A673 (cell line): ENCODE data around the gene UBALD2. TPM values are rescaled to one million over a fixed set of nuclear protein-coding genes. Genes with fewer than 3 reads are reported as not detected.
"Not testable (repeated sequence)": the region's sequence is repeated elsewhere in the genome, so short reads cannot be mapped to it uniquely, and the experiment has no call there.

ENCODE experiments used
- BruUV-seq: library from RNA; stranded (reverse); fragments of 400-500 nt; replicated peaks from 2 replicates; lab custom pipeline; 2021; lab: Mats Ljungman, UMichigan
- CTCF ChIA-PET: fragments of 300-600 bp; sonication (Branson Sonifier 250); formaldehyde crosslinking; loops from one replicate; lab custom pipeline; 2022; ENCODE audit warnings: antibody characterized with exemption; lab: Charles Lee
- POLR2A ChIA-PET: fragments of 300-600 bp; sonication (Branson Sonifier 250); formaldehyde crosslinking; loops from one replicate; lab custom pipeline; 2022; ENCODE audit warnings: antibody characterized with exemption; ENCODE audit not compliant: low non-redundant PET; lab: Charles Lee
- DNase-seq: peaks from one replicate; pipeline ENCODE4 v3.0.0-alpha.2; 2015; ENCODE audit warnings: low spot score
- H3K27ac ChIP-seq: fragments of 200-600 bp; sonication (generic); 2 replicates; pipeline ENCODE4 v1.5.1; 2016; ENCODE audit warnings: mixed run types, low read depth, mild to moderate bottlenecking, mixed read lengths, antibody characterized with exemption, low read length; ENCODE audit not compliant: poor library complexity, severe bottlenecking
- H3K27me3 ChIP-seq: fragments of 200-600 bp; sonication (generic); replicated peaks from 2 replicates; pipeline ENCODE4 v1.6.1; 2017; ENCODE audit warnings: mixed run types, low read depth, mild to moderate bottlenecking, mixed read lengths, antibody characterized with exemption, low read length; ENCODE audit not compliant: insufficient read depth, poor library complexity
- H3K36me3 ChIP-seq: fragments of 200-600 bp; sonication (generic); 2 replicates; pipeline ENCODE4 v1.6.1; 2016; ENCODE audit warnings: mixed run types, mild to moderate bottlenecking, mixed read lengths, antibody characterized with exemption, low read length; ENCODE audit not compliant: insufficient read depth, poor library complexity, severe bottlenecking
- H3K4me1 ChIP-seq: fragments of 200-600 bp; sonication (generic); 2 replicates; pipeline ENCODE4 v1.6.1; 2017; ENCODE audit warnings: mixed run types, mild to moderate bottlenecking, mixed read lengths, antibody characterized with exemption, low read length; ENCODE audit not compliant: insufficient read depth, poor library complexity, severe bottlenecking
- H3K4me3 ChIP-seq: fragments of 200-600 bp; sonication (generic); 2 replicates; pipeline ENCODE4 v1.5.1; 2016; ENCODE audit warnings: low read depth, mixed run types, mild to moderate bottlenecking, mixed read lengths, low read length; ENCODE audit not compliant: poor library complexity, severe bottlenecking
- H3K9me3 ChIP-seq: fragments of 200-600 bp; sonication (generic); 2 replicates; pipeline ENCODE4 v1.6.1; 2016; ENCODE audit warnings: mixed run types, low read depth, mild to moderate bottlenecking, mixed read lengths, antibody characterized with exemption, low read length; ENCODE audit not compliant: poor library complexity, severe bottlenecking
- EZH2 ChIP-seq: fragments of 200-600 bp; sonication (generic); IDR thresholded peaks from 2 replicates; pipeline ENCODE4 v1.6.1; 2017; ENCODE audit warnings: borderline replicate concordance, low read depth, mild to moderate bottlenecking, mixed read lengths, antibody characterized with exemption, low read length; ENCODE audit not compliant: poor library complexity, severe bottlenecking
- intact Hi-C: fragments of 100-400 bp; cut with micrococcal nuclease; formaldehyde crosslinking; loops from one replicate; pipeline ENCODE4 v1.10.0; 2022; ENCODE audit not compliant: unreplicated experiment
- total RNA-seq: library from RNA; stranded (reverse); gene quantifications from 2 replicates; pipeline ENCODE4 v1.2.3, GENCODE V29; 2021
- TF ChIP-seq, protein P1 (sequence below): fragments of 300-800, 200-600 bp; sonication (generic); conservative IDR thresholded peaks from 2 replicates; pipeline ENCODE4 v1.5.1; 2017; ENCODE audit warnings: low read depth, mild to moderate bottlenecking, antibody characterized with exemption, low read length, moderate library complexity, mixed read lengths

The UBALD2 gene
- total RNA-seq, 1 experiment from 2014 or later = 46.5 TPM

DNA sequence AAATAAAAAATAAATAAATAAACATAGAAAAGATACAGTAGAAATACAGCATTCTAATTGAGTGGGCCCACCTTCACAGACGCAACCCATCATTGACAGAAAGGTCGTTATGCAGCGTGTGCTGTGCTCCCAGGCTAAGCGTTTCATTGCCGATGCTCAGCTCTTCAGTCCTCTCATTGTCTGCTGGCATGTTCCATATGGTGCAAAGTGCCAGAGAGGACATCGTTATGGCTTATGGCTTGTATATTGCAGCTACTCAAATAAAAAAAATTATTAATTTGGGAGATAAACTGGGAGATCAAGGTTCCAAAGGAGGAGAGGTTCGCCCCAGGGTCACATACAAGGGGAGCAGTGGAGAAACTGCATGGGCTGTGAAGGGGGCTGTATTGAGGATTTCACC is 11.3 kb upstream of the UBALD2 start:
- no peaks in the 10 kb centered on the region for H3K4me1 ChIP-seq
- H3K27ac ChIP-seq = no peak overlapping the region
- no peak for TF ChIP-seq EZH2
- TF ChIP-seq, protein P1, sequence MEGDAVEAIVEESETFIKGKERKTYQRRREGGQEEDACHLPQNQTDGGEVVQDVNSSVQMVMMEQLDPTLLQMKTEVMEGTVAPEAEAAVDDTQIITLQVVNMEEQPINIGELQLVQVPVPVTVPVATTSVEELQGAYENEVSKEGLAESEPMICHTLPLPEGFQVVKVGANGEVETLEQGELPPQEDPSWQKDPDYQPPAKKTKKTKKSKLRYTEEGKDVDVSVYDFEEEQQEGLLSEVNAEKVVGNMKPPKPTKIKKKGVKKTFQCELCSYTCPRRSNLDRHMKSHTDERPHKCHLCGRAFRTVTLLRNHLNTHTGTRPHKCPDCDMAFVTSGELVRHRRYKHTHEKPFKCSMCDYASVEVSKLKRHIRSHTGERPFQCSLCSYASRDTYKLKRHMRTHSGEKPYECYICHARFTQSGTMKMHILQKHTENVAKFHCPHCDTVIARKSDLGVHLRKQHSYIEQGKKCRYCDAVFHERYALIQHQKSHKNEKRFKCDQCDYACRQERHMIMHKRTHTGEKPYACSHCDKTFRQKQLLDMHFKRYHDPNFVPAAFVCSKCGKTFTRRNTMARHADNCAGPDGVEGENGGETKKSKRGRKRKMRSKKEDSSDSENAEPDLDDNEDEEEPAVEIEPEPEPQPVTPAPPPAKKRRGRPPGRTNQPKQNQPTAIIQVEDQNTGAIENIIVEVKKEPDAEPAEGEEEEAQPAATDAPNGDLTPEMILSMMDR = no peak
- ChIA-PET CTCF (no interaction called here), POLR2A (no interaction called here)
- intact Hi-C loops = no loop called here
- H3K9me3 ChIP-seq = no peaks in the 10 kb centered on the region
- no TSS peak for BruUV-seq
- no peak overlapping the region for H3K4me3 ChIP-seq
- H3K36me3 ChIP-seq = no peaks in the 10 kb centered on the region
- H3K27me3 ChIP-seq = no peaks in the 10 kb centered on the region
- DNase-seq = no peak

DNA sequence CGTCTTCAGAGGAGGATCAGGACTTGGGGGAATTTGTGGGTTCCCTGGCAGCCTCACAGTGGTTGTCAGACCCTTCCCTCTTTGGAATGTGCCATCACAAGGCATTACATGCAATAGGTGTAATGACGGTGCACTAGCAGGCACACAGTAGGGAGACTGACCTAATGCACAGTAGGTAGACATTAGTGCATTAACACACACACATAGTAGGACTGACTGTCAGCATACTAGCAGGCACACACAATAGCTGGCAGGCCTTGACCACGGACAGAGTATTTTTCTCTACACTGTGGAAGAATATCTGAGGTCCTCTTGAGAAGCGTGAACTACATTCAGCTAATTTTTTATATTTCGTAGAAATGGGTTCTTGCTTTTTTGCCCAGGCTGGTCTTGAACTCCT is 10.9 kb upstream of the UBALD2 start:
- TF ChIP-seq, protein P1 = no peak
- no peak for TF ChIP-seq EZH2
- no peak for DNase-seq
- no peak overlapping the region for H3K4me3 ChIP-seq
- BruUV-seq = no TSS peak
- H3K27me3 ChIP-seq = no peaks in the 10 kb centered on the region
- intact Hi-C loops = no loop called here
- no peaks in the 10 kb centered on the region for H3K4me1 ChIP-seq
- H3K9me3 ChIP-seq = no peaks in the 10 kb centered on the region
- ChIA-PET POLR2A (no interaction called here), CTCF (no interaction called here)
- no peak overlapping the region for H3K27ac ChIP-seq
- no peaks in the 10 kb centered on the region for H3K36me3 ChIP-seq

DNA sequence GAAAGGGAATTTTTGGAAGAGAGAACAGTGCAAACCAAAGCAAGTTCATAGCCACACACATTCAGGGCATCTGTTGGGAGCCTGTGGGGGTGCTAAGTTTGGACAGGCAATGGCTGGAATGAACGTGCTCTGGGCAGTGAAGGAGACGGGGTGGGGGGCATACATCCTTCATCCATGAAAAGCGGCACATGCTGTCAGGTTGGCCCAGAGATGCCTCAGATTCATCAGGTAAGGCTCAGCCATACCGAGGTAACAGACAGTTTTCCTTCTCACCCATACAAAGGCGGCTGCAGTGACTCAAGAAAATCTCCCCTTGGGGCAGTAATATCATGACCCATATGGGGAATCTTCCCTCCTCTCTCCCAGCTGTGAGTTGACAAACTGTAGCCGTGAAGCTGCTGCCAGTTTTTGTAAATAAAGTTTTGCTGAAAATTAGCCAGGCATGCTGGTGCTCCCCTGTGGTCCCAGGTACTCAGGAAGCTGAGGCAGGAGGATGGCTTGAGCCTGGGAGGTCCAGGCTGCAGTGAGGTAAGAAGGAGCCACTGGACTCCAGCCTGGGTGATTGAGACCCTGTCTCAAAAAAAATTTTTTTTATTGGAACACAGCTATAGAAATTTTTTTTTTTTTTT is 9.2 kb upstream of the UBALD2 start:
- DNase-seq = no peak
- H3K9me3 ChIP-seq = no peaks in the 10 kb centered on the region
- ChIA-PET CTCF (no interaction called here), POLR2A (no interaction called here)
- no peak overlapping the region for H3K27ac ChIP-seq
- H3K36me3 ChIP-seq = no peaks in the 10 kb centered on the region
- TF ChIP-seq, protein P1 = no peak
- TF ChIP-seq EZH2 = no peak
- intact Hi-C loops = no loop called here
- BruUV-seq = no TSS peak
- H3K27me3 ChIP-seq = no peaks in the 10 kb centered on the region
- H3K4me1 ChIP-seq = no peaks in the 10 kb centered on the region
- H3K4me3 ChIP-seq = no peak overlapping the region

DNA sequence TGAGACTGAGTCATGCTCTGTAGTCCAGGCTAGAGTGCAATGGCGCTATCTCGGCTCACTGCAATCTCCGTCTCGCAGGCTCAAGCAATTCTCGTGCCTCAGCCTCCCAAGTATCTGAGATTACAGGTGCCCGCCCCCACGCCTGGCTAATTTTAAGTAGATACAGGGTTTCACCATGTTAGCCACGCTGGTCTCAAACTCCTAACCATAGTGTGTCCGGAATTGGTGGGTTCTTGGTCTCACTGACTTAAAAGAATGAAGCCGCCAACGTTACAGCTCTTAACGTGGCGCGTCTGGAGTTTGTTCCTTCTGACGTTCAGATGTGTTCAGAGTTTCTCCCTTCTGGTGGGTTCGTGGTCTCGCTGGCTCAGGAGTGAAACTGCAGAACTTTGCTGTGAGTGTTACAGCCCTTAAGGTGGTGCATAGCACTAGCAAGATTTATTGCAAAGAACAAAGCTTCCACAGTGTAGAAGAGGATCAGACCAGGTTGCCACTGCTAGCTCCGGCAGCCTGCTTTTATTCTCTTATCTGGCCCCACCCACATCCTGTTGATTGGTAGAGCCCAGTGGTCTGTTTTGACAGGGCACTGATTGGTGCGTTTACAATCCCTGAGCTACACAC is 8.6 kb upstream of the UBALD2 start:
- H3K4me1 ChIP-seq, H3K9me3 ChIP-seq, DNase-seq, H3K27ac ChIP-seq, intact Hi-C loops, H3K27me3 ChIP-seq, CTCF ChIA-PET, H3K4me3 ChIP-seq, POLR2A ChIA-PET, H3K36me3 ChIP-seq, BruUV-seq: not testable (repeated sequence)
